ENCODE data around the gene PLD1. TPM values are rescaled to one million over a fixed set of nuclear protein-coding genes. Genes with fewer than 3 reads are reported as not detected.

Gene PLD1
- total RNA-seq, 4 donors from 2014 or later: 30.9 to 67.9 (median 56.0) TPM

GRCh38 chr3:171559586-171559985 is 250.7 kb downstream of the PLD1 start:
- H3K9me3 ChIP-seq: no peaks in the 10 kb centered on the region
- 77 to 80% methylated on average over 5 to 6 of the region's 7 CpGs for WGBS, 2 donors
- TF ChIP-seq POLR2A (IDR thresholded peaks at IDR 0.05): no peak
- no peak for TF ChIP-seq CTCF (IDR thresholded peaks at IDR 0.05)

GRCh38 chr3:171558188-171558696 is 252.0 kb downstream of the PLD1 start:
- H3K27me3 ChIP-seq: no peaks in the 10 kb centered on the region
- no peaks in the 10 kb centered on the region for H3K9me3 ChIP-seq
- H3K36me3 ChIP-seq: no peaks in the 10 kb centered on the region
- no peak overlapping the region for H3K4me3 ChIP-seq
- intact Hi-C loops (cut with DNase I): loop anchor here (10.0 kb wide), 1 partner anchor 383 kb away; no protein-coding TSS in a partner anchor
- no peak overlapping the region for H3K27ac ChIP-seq
- no peak for DNase-seq
- no peaks in the 10 kb centered on the region for H3K4me1 ChIP-seq
- TF ChIP-seq CTCF (IDR thresholded peaks at IDR 0.05) (no peak), POLR2A (IDR thresholded peaks at IDR 0.05) (no peak)
- 82 to 85% methylated on average over 3 of the region's 3 CpGs for WGBS, 2 donors

More at GRCh38 chr3:171559586-171559985, 250.7 kb downstream of the PLD1 start:
- no peak for DNase-seq
- Histone ChIP-seq H3K36me3 (no peaks in the 10 kb centered on the region), H3K27ac (no peak overlapping the region), H3K4me1 (no peaks in the 10 kb centered on the region), H3K27me3 (no peaks in the 10 kb centered on the region), H3K4me3 (no peak overlapping the region)
- intact Hi-C loops (cut with DNase I): loop anchor here (10.0 kb wide), 1 partner anchor 385 kb away; no protein-coding TSS in a partner anchor

GRCh38 chr3:171557173-171557572 is 253.1 kb downstream of the PLD1 start:
- H3K4me1 ChIP-seq: no peaks in the 10 kb centered on the region
- TF ChIP-seq POLR2A (IDR thresholded peaks at IDR 0.05) (no peak), CTCF (IDR thresholded peaks at IDR 0.05) (no peak)
- H3K27ac ChIP-seq: no peak overlapping the region
- H3K36me3 ChIP-seq: no peaks in the 10 kb centered on the region
- no peaks in the 10 kb centered on the region for H3K9me3 ChIP-seq
- intact Hi-C loops (cut with DNase I): loop anchor here (10.0 kb wide), 1 partner anchor 382 kb away; no protein-coding TSS in a partner anchor
- H3K4me3 ChIP-seq: no peak overlapping the region
- no peak for DNase-seq
- H3K27me3 ChIP-seq: no peaks in the 10 kb centered on the region

DNA sequence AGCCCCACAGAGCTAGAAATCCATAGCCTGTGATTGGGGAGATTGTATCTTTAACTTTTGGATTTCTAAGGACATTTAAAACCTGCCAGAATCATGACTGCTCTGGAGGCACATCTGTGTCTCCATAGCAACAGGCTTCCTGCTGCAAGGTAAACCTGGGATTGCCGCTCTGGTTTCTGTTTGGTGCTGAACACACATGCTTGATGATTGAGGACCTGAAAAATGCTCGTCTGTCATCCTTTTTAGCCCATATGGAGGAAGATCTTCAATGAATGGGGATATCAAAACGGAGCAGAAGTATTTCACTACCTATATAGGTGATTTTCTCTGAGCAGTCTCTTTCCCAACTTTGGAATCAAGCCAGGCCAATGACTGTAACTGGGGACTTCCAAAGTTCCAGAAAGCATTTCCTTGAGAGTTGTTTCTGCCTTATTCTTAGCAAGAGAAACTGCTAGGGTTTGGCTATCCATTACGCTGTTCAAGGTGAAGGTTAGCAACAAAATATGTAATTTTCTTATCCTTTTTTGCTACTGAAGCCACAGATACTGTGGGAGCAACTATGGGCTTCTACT is 253.6 kb downstream of the PLD1 start:
- intact Hi-C loops (cut with DNase I): loop anchor here (10.0 kb wide), 1 partner anchor 382 kb away; no protein-coding TSS in a partner anchor
- no peak for DNase-seq
- Histone ChIP-seq H3K4me1 (no peaks in the 10 kb centered on the region), H3K27me3 (no peaks in the 10 kb centered on the region), H3K4me3 (no peak overlapping the region), H3K9me3 (no peaks in the 10 kb centered on the region), H3K36me3 (no peaks in the 10 kb centered on the region), H3K27ac (no peak overlapping the region)
- 25 to 53% methylated on average over 4 of the region's 4 CpGs for WGBS, 2 donors
- TF ChIP-seq CTCF (IDR thresholded peaks at IDR 0.05) (no peak), POLR2A (IDR thresholded peaks at IDR 0.05) (no peak)

DNA sequence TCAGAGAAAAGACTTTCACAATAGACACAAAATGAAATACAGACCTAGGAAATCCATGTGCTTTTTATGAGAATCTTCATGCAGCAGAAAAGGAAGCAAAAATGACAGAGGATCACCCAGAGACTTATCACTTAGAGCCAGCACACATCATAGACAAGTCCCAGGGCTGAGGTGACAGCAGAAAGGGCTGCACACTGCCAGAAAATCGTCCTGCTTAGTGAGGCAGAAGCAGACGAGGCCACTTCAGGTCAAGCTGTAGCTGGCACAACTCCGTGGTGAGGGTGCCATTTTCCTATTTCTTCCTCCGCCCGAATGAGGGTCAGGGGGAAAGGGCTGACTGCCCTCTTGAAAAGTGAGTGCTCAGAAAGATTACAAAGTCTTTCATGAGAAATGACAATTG is 254.1 kb downstream of the PLD1 start:
- intact Hi-C loops (cut with DNase I): loop anchor here (10.0 kb wide), 1 partner anchor 381 kb away; no protein-coding TSS in a partner anchor
- 38 to 57% methylated on average over 5 of the region's 5 CpGs for WGBS, 2 donors
- H3K36me3 ChIP-seq: no peaks in the 10 kb centered on the region
- DNase-seq: no peak
- no peaks in the 10 kb centered on the region for H3K27me3 ChIP-seq
- TF ChIP-seq CTCF (IDR thresholded peaks at IDR 0.05) (no peak), POLR2A (IDR thresholded peaks at IDR 0.05) (no peak)
- no peak overlapping the region for H3K4me3 ChIP-seq
- no peak overlapping the region for H3K27ac ChIP-seq
- no peaks in the 10 kb centered on the region for H3K9me3 ChIP-seq
- H3K4me1 ChIP-seq: no peaks in the 10 kb centered on the region

Measured in esophagus squamous epithelium (tissue), 5 donors.